ENCODE measurements around the gene KRT27. TPM values are rescaled to one million over a fixed set of nuclear protein-coding genes. Genes with fewer than 3 reads are reported as not detected.

Gene KRT27
- total and polyA plus RNA-seq, 2 experiments from 2014 or later, result not detected

GRCh38 chr17:40820228-40820838, 38.0 kb upstream of the KRT27 start (continued):
- TF ChIP-seq, protein P1, sequence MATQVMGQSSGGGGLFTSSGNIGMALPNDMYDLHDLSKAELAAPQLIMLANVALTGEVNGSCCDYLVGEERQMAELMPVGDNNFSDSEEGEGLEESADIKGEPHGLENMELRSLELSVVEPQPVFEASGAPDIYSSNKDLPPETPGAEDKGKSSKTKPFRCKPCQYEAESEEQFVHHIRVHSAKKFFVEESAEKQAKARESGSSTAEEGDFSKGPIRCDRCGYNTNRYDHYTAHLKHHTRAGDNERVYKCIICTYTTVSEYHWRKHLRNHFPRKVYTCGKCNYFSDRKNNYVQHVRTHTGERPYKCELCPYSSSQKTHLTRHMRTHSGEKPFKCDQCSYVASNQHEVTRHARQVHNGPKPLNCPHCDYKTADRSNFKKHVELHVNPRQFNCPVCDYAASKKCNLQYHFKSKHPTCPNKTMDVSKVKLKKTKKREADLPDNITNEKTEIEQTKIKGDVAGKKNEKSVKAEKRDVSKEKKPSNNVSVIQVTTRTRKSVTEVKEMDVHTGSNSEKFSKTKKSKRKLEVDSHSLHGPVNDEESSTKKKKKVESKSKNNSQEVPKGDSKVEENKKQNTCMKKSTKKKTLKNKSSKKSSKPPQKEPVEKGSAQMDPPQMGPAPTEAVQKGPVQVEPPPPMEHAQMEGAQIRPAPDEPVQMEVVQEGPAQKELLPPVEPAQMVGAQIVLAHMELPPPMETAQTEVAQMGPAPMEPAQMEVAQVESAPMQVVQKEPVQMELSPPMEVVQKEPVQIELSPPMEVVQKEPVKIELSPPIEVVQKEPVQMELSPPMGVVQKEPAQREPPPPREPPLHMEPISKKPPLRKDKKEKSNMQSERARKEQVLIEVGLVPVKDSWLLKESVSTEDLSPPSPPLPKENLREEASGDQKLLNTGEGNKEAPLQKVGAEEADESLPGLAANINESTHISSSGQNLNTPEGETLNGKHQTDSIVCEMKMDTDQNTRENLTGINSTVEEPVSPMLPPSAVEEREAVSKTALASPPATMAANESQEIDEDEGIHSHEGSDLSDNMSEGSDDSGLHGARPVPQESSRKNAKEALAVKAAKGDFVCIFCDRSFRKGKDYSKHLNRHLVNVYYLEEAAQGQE (IDR thresholded peaks at IDR 0.05; ENCODE audit: unreplicated experiment), result no peak
- TF ChIP-seq, protein P2, sequence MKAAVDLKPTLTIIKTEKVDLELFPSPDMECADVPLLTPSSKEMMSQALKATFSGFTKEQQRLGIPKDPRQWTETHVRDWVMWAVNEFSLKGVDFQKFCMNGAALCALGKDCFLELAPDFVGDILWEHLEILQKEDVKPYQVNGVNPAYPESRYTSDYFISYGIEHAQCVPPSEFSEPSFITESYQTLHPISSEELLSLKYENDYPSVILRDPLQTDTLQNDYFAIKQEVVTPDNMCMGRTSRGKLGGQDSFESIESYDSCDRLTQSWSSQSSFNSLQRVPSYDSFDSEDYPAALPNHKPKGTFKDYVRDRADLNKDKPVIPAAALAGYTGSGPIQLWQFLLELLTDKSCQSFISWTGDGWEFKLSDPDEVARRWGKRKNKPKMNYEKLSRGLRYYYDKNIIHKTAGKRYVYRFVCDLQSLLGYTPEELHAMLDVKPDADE (IDR thresholded peaks at IDR 0.05), result no peak

GRCh38 chr17:40819528-40820125, 37.3 kb upstream of the KRT27 start:
- TF ChIP-seq CREB1 (CRISPR knock-in tag; IDR thresholded peaks at IDR 0.05; ENCODE audit: low read depth) (no peak), JUNB (IDR thresholded peaks at IDR 0.05; ENCODE audit: unreplicated experiment) (no peak), ZNF114 (CRISPR knock-in tag; IDR thresholded peaks at IDR 0.05) (no peak), NANOG (IDR thresholded peaks at IDR 0.05; ENCODE audit: borderline replicate concordance) (no peak), EZH2 (IDR thresholded peaks at IDR 0.05; ENCODE audit: low read depth, unreplicated experiment) (no peak)
- TF ChIP-seq, protein P2 (IDR thresholded peaks at IDR 0.05), result no peak
- TF ChIP-seq, protein P3, sequence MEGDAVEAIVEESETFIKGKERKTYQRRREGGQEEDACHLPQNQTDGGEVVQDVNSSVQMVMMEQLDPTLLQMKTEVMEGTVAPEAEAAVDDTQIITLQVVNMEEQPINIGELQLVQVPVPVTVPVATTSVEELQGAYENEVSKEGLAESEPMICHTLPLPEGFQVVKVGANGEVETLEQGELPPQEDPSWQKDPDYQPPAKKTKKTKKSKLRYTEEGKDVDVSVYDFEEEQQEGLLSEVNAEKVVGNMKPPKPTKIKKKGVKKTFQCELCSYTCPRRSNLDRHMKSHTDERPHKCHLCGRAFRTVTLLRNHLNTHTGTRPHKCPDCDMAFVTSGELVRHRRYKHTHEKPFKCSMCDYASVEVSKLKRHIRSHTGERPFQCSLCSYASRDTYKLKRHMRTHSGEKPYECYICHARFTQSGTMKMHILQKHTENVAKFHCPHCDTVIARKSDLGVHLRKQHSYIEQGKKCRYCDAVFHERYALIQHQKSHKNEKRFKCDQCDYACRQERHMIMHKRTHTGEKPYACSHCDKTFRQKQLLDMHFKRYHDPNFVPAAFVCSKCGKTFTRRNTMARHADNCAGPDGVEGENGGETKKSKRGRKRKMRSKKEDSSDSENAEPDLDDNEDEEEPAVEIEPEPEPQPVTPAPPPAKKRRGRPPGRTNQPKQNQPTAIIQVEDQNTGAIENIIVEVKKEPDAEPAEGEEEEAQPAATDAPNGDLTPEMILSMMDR (conservative IDR thresholded peaks at IDR 0.05; ENCODE audit: low read depth in 2 of 2), result no peak
- peak overlapping the region; percentile 83 for H3K4me2 ChIP-seq
- Mint-ChIP-seq H3K36me3 (ENCODE audit: low read depth) (peaks cover 8% of the 10 kb centered on the region; the same call in 2 of the 3 replicates), H3K27me3 (ENCODE audit: insufficient read depth, low read depth, poor library complexity) (peaks cover 3% of the 10 kb centered on the region), H3K9me3 (no peaks in the 10 kb centered on the region; the same call in 2 of the 3 replicates), H3K4me1 (0 out of 3 replicates have a peak, but pooled peaks cover 2% of the 10 kb centered on the region), H3K4me3 (peak overlapping the region; percentile 91), H3K27ac (peak overlapping the region; percentile 55; the same call in 1 of the 2 replicates)
- H3K27me3 ChIP-seq (ENCODE audit: insufficient read depth), result no peaks in the 10 kb centered on the region
- H3F3A ChIP-seq (replicated peaks; ENCODE audit: low read depth), result peaks cover 6% of the 10 kb centered on the region; the same call in 1 of the 2 replicates
- no peaks in the 10 kb centered on the region for H3K79me2 ChIP-seq (replicated peaks; ENCODE audit: insufficient read depth)
- ATAC-seq (peak; percentile 35; the same call in 2 of the 3 replicates), DNase-seq (ENCODE audit: low spot score) (no peak)
- peaks cover 10% of the 10 kb centered on the region; the same call in 1 of the 2 replicates for H3K4me1 ChIP-seq (ENCODE audit: insufficient read depth)
- peak overlapping the region; percentile 97 for H2AFZ ChIP-seq
- peak overlapping the region; percentile 94 for H3K4me3 ChIP-seq
- H4K20me1 ChIP-seq (replicated peaks; ENCODE audit: insufficient read depth), result no peaks in the 10 kb centered on the region
- peak overlapping the region; percentile 86 for H3K27ac ChIP-seq (ENCODE audit: low read depth)
- H3K9me2 ChIP-seq (ENCODE audit: insufficient read depth), result peaks cover 2% of the 10 kb centered on the region; the same call in 1 of the 2 replicates
- peaks cover 5% of the 10 kb centered on the region; the same call in 1 of the 2 replicates for H3K36me3 ChIP-seq (ENCODE audit: insufficient read depth)
